ENCODE measurements around the gene CRYGB.

DNA sequence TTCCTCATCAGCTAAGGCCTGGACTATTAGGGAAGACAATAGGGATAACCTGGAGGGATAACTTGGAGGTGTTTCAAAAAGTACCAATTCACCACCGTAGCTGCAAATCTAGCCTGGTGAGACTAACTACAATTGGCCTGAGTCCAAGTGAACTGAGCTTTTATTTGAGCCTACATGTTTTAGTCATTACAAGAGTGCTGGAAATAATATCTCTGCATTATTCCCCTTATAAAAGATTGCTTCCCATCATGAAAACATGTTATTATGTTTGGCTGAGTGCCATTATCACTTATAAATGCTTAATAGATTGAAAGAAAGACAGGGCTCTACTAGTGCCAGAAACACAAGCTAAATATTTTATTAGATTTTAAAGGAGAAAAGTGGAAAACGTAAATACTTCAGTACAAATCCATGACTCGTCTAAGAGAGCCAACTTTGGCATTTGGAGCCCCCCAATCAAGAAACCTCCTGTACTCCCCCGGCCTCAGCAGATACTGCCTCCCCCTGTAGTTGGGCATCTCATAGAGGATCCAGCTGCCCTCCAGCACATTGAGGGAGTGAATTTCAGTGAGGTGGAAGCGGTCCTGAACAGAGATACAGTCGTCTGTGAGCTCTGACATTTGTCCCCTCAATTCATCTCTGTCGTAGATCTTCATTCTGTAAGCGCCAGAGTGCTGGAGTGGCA, 3.6 kb downstream of the CRYGB start:
- no peak for TF ChIP-seq FOXK1 (CRISPR knock-in tag; IDR thresholded peaks at IDR 0.05)
- TF ChIP-seq PRDM15 (CRISPR knock-in tag; IDR thresholded peaks at IDR 0.05) = no peak
- no peak for TF ChIP-seq GABPB1 (CRISPR knock-in tag; IDR thresholded peaks at IDR 0.05)
- TF ChIP-seq, protein P1, sequence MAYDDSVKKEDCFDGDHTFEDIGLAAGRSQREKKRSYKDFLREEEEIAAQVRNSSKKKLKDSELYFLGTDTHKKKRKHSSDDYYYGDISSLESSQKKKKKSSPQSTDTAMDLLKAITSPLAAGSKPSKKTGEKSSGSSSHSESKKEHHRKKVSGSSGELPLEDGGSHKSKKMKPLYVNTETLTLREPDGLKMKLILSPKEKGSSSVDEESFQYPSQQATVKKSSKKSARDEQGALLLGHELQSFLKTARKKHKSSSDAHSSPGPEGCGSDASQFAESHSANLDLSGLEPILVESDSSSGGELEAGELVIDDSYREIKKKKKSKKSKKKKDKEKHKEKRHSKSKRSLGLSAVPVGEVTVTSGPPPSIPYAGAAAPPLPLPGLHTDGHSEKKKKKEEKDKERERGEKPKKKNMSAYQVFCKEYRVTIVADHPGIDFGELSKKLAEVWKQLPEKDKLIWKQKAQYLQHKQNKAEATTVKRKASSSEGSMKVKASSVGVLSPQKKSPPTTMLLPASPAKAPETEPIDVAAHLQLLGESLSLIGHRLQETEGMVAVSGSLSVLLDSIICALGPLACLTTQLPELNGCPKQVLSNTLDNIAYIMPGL (CRISPR knock-in tag; IDR thresholded peaks at IDR 0.05) = no peak
- TF ChIP-seq SP1 (CRISPR knock-in tag; conservative IDR thresholded peaks at IDR 0.05) = no peak
- TF ChIP-seq AFF4 (CRISPR knock-in tag; IDR thresholded peaks at IDR 0.05; ENCODE audit: borderline replicate concordance) = no peak
- TF ChIP-seq CTCF (IDR thresholded peaks at IDR 0.05) = no peak
- no peak for TF ChIP-seq NR2C2 (CRISPR knock-in tag; IDR thresholded peaks at IDR 0.05)
- TF ChIP-seq ARID4B (CRISPR knock-in tag; IDR thresholded peaks at IDR 0.05; ENCODE audit: borderline replicate concordance) = no peak
- no peak for TF ChIP-seq ZSCAN18 (CRISPR knock-in tag; IDR thresholded peaks at IDR 0.05)
